ENCODE results near the gene FABP7.
"Not testable (repeated sequence)": the region's sequence is repeated elsewhere in the genome, so short reads cannot be mapped to it uniquely, and the experiment has no call there.

DNA sequence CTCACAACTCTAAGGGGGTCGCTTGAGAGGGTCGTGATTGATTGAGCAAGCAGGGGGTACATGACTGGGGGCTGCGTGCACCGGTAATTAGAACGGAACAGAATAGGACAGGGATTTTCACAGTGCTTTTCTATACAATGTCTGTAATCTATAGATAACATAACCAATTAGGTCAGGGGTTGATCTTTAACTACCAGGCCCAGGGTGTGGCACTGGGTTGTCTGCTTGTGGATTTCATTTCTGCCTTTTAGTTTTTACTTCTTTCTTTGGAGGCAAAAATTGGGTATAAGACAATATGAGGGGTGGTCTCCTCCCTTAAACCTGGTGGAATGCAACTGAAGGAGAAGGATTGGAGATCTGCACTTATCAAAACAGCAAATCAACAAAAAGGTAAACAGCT, 30.6 kb upstream of the FABP7 start:
- TF ChIP-seq, protein P1, sequence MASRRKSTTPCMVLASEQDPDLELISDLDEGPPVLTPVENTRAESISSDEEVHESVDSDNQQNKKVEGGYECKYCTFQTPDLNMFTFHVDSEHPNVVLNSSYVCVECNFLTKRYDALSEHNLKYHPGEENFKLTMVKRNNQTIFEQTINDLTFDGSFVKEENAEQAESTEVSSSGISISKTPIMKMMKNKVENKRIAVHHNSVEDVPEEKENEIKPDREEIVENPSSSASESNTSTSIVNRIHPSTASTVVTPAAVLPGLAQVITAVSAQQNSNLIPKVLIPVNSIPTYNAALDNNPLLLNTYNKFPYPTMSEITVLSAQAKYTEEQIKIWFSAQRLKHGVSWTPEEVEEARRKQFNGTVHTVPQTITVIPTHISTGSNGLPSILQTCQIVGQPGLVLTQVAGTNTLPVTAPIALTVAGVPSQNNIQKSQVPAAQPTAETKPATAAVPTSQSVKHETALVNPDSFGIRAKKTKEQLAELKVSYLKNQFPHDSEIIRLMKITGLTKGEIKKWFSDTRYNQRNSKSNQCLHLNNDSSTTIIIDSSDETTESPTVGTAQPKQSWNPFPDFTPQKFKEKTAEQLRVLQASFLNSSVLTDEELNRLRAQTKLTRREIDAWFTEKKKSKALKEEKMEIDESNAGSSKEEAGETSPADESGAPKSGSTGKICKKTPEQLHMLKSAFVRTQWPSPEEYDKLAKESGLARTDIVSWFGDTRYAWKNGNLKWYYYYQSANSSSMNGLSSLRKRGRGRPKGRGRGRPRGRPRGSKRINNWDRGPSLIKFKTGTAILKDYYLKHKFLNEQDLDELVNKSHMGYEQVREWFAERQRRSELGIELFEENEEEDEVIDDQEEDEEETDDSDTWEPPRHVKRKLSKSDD (CRISPR knock-in tag; IDR thresholded peaks at IDR 0.05; ENCODE audit: low read depth) = not testable (repeated sequence)
- TF ChIP-seq, protein P2, sequence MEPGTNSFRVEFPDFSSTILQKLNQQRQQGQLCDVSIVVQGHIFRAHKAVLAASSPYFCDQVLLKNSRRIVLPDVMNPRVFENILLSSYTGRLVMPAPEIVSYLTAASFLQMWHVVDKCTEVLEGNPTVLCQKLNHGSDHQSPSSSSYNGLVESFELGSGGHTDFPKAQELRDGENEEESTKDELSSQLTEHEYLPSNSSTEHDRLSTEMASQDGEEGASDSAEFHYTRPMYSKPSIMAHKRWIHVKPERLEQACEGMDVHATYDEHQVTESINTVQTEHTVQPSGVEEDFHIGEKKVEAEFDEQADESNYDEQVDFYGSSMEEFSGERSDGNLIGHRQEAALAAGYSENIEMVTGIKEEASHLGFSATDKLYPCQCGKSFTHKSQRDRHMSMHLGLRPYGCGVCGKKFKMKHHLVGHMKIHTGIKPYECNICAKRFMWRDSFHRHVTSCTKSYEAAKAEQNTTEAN (CRISPR knock-in tag; conservative IDR thresholded peaks at IDR 0.05) = not testable (repeated sequence)
- TF ChIP-seq CEBPB (IDR thresholded peaks at IDR 0.05; ENCODE audit: borderline replicate concordance, low read depth, low read length); MAFK (conservative IDR thresholded peaks at IDR 0.05 in 1 of 2, IDR thresholded peaks at IDR 0.05 in 1 of 2; ENCODE audit: low read length in 2 of 2); CBFB (CRISPR knock-in tag; IDR thresholded peaks at IDR 0.05); MED1 (CRISPR knock-in tag; IDR thresholded peaks at IDR 0.05); MYNN (CRISPR knock-in tag; IDR thresholded peaks at IDR 0.05; ENCODE audit: low read depth): not testable (repeated sequence)
- TF ChIP-seq, protein P3, sequence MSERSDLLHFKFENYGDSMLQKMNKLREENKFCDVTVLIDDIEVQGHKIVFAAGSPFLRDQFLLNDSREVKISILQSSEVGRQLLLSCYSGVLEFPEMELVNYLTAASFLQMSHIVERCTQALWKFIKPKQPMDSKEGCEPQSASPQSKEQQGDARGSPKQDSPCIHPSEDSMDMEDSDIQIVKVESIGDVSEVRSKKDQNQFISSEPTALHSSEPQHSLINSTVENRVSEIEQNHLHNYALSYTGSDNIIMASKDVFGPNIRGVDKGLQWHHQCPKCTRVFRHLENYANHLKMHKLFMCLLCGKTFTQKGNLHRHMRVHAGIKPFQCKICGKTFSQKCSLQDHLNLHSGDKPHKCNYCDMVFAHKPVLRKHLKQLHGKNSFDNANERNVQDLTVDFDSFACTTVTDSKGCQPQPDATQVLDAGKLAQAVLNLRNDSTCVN (CRISPR knock-in tag; IDR thresholded peaks at IDR 0.05; ENCODE audit: borderline replicate concordance) = not testable (repeated sequence)
- TF ChIP-seq, protein P4, sequence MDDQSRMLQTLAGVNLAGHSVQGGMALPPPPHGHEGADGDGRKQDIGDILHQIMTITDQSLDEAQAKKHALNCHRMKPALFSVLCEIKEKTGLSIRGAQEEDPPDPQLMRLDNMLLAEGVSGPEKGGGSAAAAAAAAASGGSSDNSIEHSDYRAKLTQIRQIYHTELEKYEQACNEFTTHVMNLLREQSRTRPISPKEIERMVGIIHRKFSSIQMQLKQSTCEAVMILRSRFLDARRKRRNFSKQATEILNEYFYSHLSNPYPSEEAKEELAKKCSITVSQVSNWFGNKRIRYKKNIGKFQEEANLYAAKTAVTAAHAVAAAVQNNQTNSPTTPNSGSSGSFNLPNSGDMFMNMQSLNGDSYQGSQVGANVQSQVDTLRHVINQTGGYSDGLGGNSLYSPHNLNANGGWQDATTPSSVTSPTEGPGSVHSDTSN (CRISPR knock-in tag; IDR thresholded peaks at IDR 0.05; ENCODE audit: borderline replicate concordance) = not testable (repeated sequence)
